GM04504 (cell line): ENCODE measurements around the gene GK.
"Not testable (repeated sequence)": the region's sequence is repeated elsewhere in the genome, so short reads cannot be mapped to it uniquely, and the experiment has no call there.

ENCODE experiments used
- DNase-seq: peaks from one replicate; pipeline ENCODE4 v3.0.0-alpha.2; 2012; ENCODE audit warnings: low read depth

The GK gene

GRCh38 chrX:30712214-30712613 lies 59.0 kb downstream of the GK start:
- DNase-seq: no peak

DNA sequence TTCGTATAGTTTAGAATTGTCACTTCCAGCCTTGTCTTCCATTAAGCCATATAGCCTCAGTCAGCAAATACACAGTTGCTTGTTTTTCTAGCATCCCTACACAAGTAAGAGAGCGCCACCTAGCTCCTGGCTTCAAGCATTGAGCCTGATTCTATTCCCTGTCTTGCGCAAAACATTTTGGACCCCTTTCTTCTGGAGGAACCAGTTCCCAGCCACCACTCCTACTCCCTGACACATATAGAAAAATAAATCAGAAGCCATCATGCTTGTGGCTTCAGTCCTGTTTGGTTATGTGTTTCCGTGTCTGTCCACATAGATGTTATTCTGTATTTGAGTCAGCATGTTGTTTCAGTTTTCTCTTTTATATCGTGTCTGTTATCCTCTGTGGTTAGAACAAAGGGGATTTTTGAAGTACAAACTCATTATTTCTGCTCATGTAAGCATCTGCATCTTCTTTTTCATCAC lies 59.9 kb downstream of the GK start:
- DNase-seq: peak; percentile 24

DNA sequence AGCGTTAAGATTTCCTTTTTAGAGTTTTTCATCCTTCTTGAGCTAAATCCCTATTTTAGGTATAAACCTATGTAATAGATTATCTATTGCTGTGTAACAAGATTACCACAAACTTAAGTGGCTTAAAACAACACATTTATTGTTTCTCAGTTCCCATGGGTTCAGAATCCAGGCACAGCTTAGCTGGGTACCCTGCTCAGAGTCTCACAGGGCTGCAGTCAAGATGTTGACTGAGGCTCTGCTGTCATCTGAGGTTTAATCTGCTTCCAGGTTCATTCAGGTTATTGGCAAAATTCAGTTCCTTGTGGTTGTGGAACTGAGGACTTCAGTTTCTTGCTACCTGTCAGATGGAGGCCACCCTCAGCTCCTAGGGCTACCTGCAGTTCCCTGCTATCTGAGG lies 60.9 kb downstream of the GK start:
- no peak for DNase-seq

GRCh38 chrX:30715976-30716375 lies 62.8 kb downstream of the GK start:
- no peak for DNase-seq

- no peak for DNase-seq
These were observed 80.8 kb downstream of the GK start for GRCh38 chrX:30733852-30734660.

DNA sequence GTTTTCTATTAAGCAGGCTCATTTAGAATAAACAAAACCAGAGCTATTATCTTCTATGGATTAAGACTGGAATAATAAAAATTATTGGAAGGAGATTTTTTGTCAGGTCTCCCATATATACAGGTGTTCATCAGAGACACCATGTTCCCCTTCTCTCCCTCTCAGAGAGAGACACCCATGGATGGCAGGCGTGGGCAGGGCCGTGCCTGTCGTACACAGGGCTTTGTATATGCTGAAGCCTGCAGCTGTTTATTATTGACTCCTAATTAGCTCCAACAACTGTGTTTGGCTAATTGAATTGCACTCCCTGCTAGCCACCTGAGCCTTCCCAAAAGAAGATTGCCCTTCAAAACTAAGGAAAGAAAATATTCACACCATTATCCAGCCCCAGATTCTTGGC lies 81.6 kb downstream of the GK start:
- DNase-seq: no peak

- peak; percentile 17 for DNase-seq
These were observed 82.6 kb downstream of the GK start for GRCh38 chrX:30735839-30736238.

DNA sequence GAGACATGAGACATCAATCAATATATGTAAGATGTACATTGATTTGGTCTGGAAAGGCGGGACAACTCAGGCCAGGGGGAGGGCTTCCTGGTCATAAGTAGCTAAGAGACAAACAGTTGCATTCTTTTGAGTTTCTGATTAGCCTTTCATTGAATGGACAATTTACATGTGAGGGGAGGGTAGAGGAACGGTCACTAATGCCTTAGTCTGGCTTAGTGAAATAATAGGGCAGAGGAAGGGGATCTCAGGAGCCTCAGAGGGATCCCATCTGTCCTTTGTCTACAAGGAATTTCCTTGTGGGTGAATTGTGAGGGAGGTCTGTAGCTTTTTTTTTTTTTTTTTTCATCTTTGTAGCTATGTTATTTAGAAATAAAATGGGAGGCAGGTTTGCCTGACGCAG lies 88.3 kb downstream of the GK start:
- no peak for DNase-seq

GRCh38 chrX:30748342-30748960 lies 95.2 kb downstream of the GK start:
- no peak for DNase-seq

- no peak for DNase-seq
These were observed 98.3 kb downstream of the GK start for GRCh38 chrX:30751497-30751896.

DNA sequence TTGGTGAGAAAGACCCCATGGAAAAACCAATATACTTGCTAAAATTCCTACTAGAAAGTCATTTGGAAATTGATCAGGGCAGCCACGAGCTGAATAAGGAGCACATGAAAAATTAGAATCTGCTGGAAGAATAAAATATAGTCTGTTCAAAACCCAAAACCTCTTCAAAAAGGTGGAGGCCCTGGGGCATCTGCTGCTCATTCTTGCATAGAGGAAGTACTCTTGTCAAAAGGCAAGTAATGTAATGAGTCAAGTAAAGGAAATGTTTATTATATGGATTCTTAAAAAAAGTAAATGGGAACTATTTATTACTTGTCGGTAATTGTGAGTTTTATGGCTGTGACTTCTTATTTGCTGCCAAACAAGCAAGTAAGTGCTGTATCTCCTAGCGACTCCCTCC lies 109.5 kb downstream of the GK start:
- DNase-seq: no peak

DNA sequence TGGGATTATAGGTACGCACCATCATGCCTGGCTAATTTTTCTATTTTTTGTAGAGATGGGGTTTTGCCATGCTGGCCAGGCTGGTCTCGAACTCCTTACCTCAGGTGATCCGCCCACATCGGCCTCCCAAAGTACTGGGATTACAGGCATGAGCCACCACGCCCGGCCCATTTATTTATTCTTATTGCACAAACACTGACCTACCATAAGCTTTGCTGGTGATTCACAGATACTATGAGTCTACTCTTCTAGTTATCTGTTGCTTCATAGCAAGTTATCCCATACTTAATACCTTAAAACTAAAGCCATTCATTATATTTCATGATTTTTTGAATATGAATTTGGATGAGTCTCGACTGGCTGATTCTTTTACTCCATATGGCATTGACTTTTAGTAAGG lies 120.5 kb downstream of the GK start:
- not testable (repeated sequence) for DNase-seq

GRCh38 chrX:30777575-30777974 lies 124.4 kb downstream of the GK start:
- no peak for DNase-seq

- no peak for DNase-seq
These were observed 126.3 kb downstream of the GK start for GRCh38 chrX:30779453-30780030.
